ENCODE measurements around the gene NTM. TPM values are rescaled to one million over a fixed set of nuclear protein-coding genes. Genes with fewer than 3 reads are reported as not detected.

Gene NTM
- total RNA-seq, 1 experiment from 2014 or later = 0.73 TPM

DNA sequence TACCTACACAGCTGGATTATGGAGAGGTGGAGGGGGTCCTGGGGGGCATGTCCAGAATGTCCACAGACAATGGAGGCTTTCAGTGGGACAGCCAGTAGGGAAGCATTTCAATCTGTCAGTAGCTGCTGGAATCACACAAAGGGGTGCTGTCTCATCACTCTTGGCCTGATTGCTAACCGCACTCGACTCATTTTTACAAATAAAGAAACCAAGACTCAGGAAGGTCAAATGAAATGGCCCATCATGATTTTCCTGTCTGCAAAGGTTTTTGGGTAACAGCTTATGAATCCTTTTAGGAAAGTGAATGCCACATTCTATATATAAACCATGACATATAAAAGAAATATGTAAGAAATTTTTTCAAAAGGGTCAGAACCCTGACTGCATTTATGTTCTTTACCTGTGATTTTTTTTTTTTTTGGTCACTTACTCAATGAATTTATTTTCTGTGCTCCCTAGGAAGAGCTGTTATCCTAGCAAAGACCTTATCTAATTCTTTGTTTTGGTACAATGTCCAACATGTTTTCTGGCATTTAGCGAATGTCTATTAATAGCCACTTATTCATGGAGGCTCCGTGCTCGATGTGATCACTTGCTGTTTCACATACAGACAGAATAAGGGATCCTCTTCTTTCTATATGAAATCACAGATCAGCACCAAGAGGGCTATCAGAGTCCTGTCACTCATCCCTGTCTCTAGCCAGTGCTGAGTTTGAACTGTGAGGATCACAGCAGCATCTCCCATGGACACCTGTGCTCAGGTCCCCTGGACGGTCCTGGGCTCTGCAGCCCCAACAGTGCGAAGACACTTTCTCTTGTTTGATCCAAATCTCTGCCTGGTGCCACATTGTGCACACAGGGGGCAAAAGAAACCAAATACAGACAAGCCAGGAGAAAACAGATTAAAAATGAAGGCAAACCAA lies 979.7 kb downstream of the NTM start:
- Mint-ChIP-seq H3K36me3 (ENCODE audit: insufficient read depth, unreplicated experiment) (no peaks in the 10 kb centered on the region), H3K4me3 (ENCODE audit: unreplicated experiment) (no peak overlapping the region), H3K9me3 (ENCODE audit: unreplicated experiment) (no peaks in the 10 kb centered on the region), H3K27ac (ENCODE audit: unreplicated experiment) (no peak overlapping the region), H3K27me3 (ENCODE audit: insufficient read depth, unreplicated experiment) (peaks cover 17% of the 10 kb centered on the region), H3K4me1 (ENCODE audit: low read depth, unreplicated experiment) (no peaks in the 10 kb centered on the region)
- Histone ChIP-seq H3K4me1 (no peaks in the 10 kb centered on the region), H3K36me3 (ENCODE audit: control insufficient read depth, insufficient read depth, low read length) (no peaks in the 10 kb centered on the region), H3K4me3 (ENCODE audit: low read depth, low read length) (no peak overlapping the region), H3K27me3 (replicated peaks; ENCODE audit: control insufficient read depth, insufficient read depth, low read length) (no peaks in the 10 kb centered on the region), H3K9me3 (no peaks in the 10 kb centered on the region)
- CTCF ChIA-PET = no interaction called here
- DNase-seq = no peak
- no TSS peak for BruUV-seq (replicated peaks)
- TF ChIP-seq, protein P1, sequence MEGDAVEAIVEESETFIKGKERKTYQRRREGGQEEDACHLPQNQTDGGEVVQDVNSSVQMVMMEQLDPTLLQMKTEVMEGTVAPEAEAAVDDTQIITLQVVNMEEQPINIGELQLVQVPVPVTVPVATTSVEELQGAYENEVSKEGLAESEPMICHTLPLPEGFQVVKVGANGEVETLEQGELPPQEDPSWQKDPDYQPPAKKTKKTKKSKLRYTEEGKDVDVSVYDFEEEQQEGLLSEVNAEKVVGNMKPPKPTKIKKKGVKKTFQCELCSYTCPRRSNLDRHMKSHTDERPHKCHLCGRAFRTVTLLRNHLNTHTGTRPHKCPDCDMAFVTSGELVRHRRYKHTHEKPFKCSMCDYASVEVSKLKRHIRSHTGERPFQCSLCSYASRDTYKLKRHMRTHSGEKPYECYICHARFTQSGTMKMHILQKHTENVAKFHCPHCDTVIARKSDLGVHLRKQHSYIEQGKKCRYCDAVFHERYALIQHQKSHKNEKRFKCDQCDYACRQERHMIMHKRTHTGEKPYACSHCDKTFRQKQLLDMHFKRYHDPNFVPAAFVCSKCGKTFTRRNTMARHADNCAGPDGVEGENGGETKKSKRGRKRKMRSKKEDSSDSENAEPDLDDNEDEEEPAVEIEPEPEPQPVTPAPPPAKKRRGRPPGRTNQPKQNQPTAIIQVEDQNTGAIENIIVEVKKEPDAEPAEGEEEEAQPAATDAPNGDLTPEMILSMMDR (IDR thresholded peaks at IDR 0.05; ENCODE audit: insufficient read depth in 1 of 2, low read depth in 1 of 2, low read length in 1 of 2, severe bottlenecking in 1 of 2, unreplicated experiment in 1 of 2) = no peak
- intact Hi-C loops (cut with micrococcal nuclease; ENCODE audit: unreplicated experiment) = no loop called here
- POLR2A ChIA-PET = no interaction called here

DNA sequence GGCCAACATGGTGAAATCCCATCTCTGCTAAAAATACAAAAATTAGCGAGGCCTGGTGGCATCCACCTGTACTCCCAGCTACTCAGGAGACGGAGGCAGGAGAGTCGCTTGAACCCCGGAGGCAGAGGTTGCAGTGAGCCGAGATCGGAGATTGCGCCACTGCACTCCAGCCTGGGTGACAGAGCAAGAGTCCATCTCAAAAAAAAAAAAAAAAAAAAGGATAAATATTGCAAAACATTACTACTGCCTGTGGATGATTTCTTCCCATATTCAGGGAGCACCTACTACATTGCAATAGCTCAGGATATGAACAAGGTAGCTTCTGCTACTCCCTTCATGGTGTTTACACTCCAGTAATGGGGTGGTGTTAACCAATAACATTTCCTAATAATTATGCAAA lies 980.6 kb downstream of the NTM start:
- TF ChIP-seq, protein P1 (IDR thresholded peaks at IDR 0.05; ENCODE audit: insufficient read depth in 1 of 2, low read depth in 1 of 2, low read length in 1 of 2, severe bottlenecking in 1 of 2, unreplicated experiment in 1 of 2) = no peak
- Mint-ChIP-seq H3K36me3 (ENCODE audit: insufficient read depth, unreplicated experiment) (no peaks in the 10 kb centered on the region), H3K4me1 (ENCODE audit: low read depth, unreplicated experiment) (no peaks in the 10 kb centered on the region), H3K27me3 (ENCODE audit: insufficient read depth, unreplicated experiment) (peaks cover 18% of the 10 kb centered on the region), H3K9me3 (ENCODE audit: unreplicated experiment) (no peaks in the 10 kb centered on the region), H3K4me3 (ENCODE audit: unreplicated experiment) (no peak overlapping the region), H3K27ac (ENCODE audit: unreplicated experiment) (no peak overlapping the region)
- no peaks in the 10 kb centered on the region for H3K27me3 ChIP-seq (replicated peaks; ENCODE audit: control insufficient read depth, insufficient read depth, low read length)
- DNase-seq = no peak
- intact Hi-C loops (cut with micrococcal nuclease; ENCODE audit: unreplicated experiment) = no loop called here
- CTCF ChIA-PET = no interaction called here
- H3K9me3 ChIP-seq = no peaks in the 10 kb centered on the region
- POLR2A ChIA-PET = no interaction called here
- no peak overlapping the region for H3K4me3 ChIP-seq (ENCODE audit: low read depth, low read length)
- no TSS peak for BruUV-seq (replicated peaks)
- no peaks in the 10 kb centered on the region for H3K36me3 ChIP-seq (ENCODE audit: control insufficient read depth, insufficient read depth, low read length)
- H3K4me1 ChIP-seq = no peaks in the 10 kb centered on the region

DNA sequence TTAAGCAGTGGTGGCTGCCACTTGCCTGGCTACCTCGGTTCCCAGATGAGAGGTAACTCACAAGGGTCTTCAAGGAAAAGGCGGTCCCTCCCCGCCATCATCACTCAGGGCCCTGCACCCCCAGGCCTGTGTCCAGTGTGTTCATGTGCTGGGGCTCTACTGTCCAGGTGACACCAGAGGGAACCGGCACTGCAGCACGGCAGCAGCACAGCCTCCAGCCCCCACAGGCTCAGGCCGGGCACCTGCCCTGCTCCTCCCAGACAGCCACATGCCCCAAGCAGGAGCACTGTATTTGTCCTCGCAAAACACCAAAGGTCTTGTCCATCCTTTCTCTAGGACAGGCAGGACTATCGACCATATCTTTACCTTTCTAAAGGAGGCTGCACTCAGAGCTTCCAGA lies 982.1 kb downstream of the NTM start:
- H3K9me3 Mint-ChIP-seq (ENCODE audit: unreplicated experiment) = no peaks in the 10 kb centered on the region
- TF ChIP-seq, protein P1 (IDR thresholded peaks at IDR 0.05; ENCODE audit: insufficient read depth in 1 of 2, low read depth in 1 of 2, low read length in 1 of 2, severe bottlenecking in 1 of 2, unreplicated experiment in 1 of 2) = no peak
- Histone ChIP-seq H3K27me3 (replicated peaks; ENCODE audit: control insufficient read depth, insufficient read depth, low read length) (no peaks in the 10 kb centered on the region), H3K4me3 (ENCODE audit: low read depth, low read length) (no peak overlapping the region), H3K4me1 (no peaks in the 10 kb centered on the region), H3K36me3 (ENCODE audit: control insufficient read depth, insufficient read depth, low read length) (no peaks in the 10 kb centered on the region), H3K9me3 (no peaks in the 10 kb centered on the region)
- H3K27me3 Mint-ChIP-seq (ENCODE audit: insufficient read depth, unreplicated experiment) = peaks cover 18% of the 10 kb centered on the region
- no peak for DNase-seq
- CTCF ChIA-PET = no interaction called here
- POLR2A ChIA-PET = no interaction called here
- H3K4me3 Mint-ChIP-seq (ENCODE audit: unreplicated experiment) = no peak overlapping the region
- BruUV-seq (replicated peaks) = no TSS peak
- H3K36me3 Mint-ChIP-seq (ENCODE audit: insufficient read depth, unreplicated experiment) = no peaks in the 10 kb centered on the region
- intact Hi-C loops (cut with micrococcal nuclease; ENCODE audit: unreplicated experiment) = no loop called here
- no peaks in the 10 kb centered on the region for H3K4me1 Mint-ChIP-seq (ENCODE audit: low read depth, unreplicated experiment)
- H3K27ac Mint-ChIP-seq (ENCODE audit: unreplicated experiment) = no peak overlapping the region

Measured in Caco-2 (cell line).